Parathyroid adenoma (tissue), 2 donors: ENCODE data around the gene SLC17A9.

Experiments
- H2AFZ ChIP-seq: fragments of 300-600 bp; sonication (generic); one replicate; pipeline ENCODE4 v1.7.0; 2017; ENCODE audit warnings: antibody characterized with exemption, mild to moderate bottlenecking
- H3K27ac ChIP-seq: fragments of 300-600 bp; sonication (generic); one replicate; pipeline ENCODE4 v1.7.0; 2017
- H3K27me3 ChIP-seq: fragments of 300-600 bp; sonication (generic); one replicate; pipeline ENCODE4 v1.7.0; 2017; ENCODE audit warnings: low read length; ENCODE audit not compliant: control insufficient read depth, insufficient read depth
- H3K36me3 ChIP-seq: fragments of 300-600 bp; sonication (generic); one replicate; pipeline ENCODE4 v1.7.0; 2017; ENCODE audit warnings: low read length; ENCODE audit not compliant: control insufficient read depth, insufficient read depth
- H3K4me1 ChIP-seq: fragments of 300-600 bp; sonication (generic); one replicate; pipeline ENCODE4 v1.7.0; 2017; ENCODE audit warnings: control low read depth
- H3K4me2 ChIP-seq: fragments of 300-600 bp; sonication (generic); one replicate; pipeline ENCODE4 v1.7.0; 2017; ENCODE audit warnings: low read length
- H3K4me3 ChIP-seq: fragments of 300-600 bp; sonication (generic); one replicate; pipeline ENCODE4 v1.7.0; 2017; ENCODE audit warnings: low read depth, low read length
- H3K79me2 ChIP-seq: fragments of 300-600 bp; sonication (generic); one replicate; pipeline ENCODE4 v1.7.0; 2017; ENCODE audit warnings: control low read depth
- H3K9ac ChIP-seq: fragments of 300-600 bp; sonication (generic); one replicate; pipeline ENCODE4 v1.7.0; 2017; ENCODE audit warnings: mild to moderate bottlenecking
- H3K9me3 ChIP-seq: fragments of 300-600 bp; sonication (generic); one replicate; pipeline ENCODE4 v1.7.0; 2017; ENCODE audit warnings: low read length; ENCODE audit not compliant: control insufficient read depth
- TF ChIP-seq, protein P1 (sequence below): fragments of 300-600 bp; sonication (generic); IDR thresholded peaks from one replicate; pipeline ENCODE4 v1.7.0; 2017; ENCODE audit warnings: antibody characterized with exemption, mild to moderate bottlenecking
- donor health status: primary hyperparathyroidism.

The SLC17A9 gene

DNA sequence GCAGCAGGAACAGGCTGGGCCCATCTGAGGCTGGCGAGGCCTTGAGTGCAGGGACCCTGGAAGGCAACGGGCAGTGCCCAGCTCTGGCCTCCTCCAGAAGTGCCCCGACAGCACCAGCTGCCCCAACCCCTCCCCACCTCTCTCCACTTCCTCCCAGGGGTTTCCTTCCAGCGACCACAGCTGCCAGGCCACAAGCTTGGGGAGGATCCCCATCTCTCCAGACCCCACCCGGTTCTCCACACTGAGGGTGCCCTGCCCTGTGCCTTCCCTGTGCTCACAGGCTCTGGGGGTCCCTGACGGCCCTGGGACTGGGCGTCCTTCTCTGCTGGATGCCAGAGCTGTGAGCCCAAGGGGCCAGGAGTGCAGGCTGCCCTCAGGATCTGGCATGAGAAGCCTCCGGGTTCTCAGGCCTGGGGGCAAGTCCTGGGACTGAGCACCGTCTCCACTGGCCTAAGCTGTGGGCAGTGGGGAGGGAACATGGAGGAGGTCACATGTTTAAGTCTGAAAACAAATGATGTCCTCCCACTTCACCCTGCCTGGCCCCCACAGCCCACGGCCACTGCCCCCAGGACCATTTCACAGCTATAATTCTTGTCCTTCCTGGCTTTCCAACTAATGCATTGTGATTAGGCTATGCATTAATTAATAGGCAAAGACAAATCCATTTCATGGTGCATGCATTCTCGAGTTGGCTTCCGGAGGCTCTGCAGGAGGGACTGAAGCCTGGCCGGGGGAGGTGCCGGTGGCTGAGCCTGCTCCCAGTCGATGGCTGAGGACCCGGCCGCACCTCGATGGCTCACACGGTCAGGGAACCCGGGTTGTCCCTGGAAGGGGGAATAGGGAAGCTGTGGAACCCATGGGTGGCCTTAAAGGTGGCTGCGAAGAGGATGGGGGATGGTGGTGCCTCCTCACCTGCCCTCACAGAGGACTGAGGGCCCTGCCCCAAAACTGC, 29.9 kb downstream of the SLC17A9 start:
- H3K27me3 ChIP-seq, result peaks cover 4% of the 10 kb centered on the region
- no peaks in the 10 kb centered on the region for H3K79me2 ChIP-seq
- no peak overlapping the region for H3K4me2 ChIP-seq
- no peaks in the 10 kb centered on the region for H3K9me3 ChIP-seq
- H3K27ac ChIP-seq, result no peak overlapping the region
- TF ChIP-seq, protein P1, sequence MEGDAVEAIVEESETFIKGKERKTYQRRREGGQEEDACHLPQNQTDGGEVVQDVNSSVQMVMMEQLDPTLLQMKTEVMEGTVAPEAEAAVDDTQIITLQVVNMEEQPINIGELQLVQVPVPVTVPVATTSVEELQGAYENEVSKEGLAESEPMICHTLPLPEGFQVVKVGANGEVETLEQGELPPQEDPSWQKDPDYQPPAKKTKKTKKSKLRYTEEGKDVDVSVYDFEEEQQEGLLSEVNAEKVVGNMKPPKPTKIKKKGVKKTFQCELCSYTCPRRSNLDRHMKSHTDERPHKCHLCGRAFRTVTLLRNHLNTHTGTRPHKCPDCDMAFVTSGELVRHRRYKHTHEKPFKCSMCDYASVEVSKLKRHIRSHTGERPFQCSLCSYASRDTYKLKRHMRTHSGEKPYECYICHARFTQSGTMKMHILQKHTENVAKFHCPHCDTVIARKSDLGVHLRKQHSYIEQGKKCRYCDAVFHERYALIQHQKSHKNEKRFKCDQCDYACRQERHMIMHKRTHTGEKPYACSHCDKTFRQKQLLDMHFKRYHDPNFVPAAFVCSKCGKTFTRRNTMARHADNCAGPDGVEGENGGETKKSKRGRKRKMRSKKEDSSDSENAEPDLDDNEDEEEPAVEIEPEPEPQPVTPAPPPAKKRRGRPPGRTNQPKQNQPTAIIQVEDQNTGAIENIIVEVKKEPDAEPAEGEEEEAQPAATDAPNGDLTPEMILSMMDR, result no peak
- no peak overlapping the region for H2AFZ ChIP-seq
- H3K4me3 ChIP-seq, result no peak overlapping the region
- no peak overlapping the region for H3K9ac ChIP-seq
- no peaks in the 10 kb centered on the region for H3K36me3 ChIP-seq
- no peaks in the 10 kb centered on the region for H3K4me1 ChIP-seq

DNA sequence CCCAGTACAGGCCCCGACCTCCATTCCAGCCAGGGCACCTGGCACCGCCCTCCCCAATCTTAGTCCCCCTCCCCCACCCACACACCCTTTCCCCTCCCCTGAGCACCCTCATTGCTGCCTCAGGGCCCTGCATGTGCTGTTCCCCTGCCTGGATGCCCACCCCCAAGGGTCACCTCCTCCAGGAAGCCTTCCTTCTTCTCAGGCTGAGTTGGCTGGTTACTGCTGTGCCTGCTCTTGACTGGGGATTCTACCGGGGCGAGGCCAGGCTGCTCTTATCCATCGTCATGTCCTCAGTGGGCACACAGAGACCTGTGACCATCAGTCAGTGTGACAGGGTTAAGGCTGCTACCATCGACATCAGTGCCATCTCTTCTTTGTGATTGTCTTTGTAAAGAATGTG, 30.7 kb downstream of the SLC17A9 start:
- Histone ChIP-seq H3K27ac (no peak overlapping the region), H3K4me3 (no peak overlapping the region), H2AFZ (no peak overlapping the region), H3K36me3 (no peaks in the 10 kb centered on the region), H3K79me2 (no peaks in the 10 kb centered on the region), H3K4me1 (no peaks in the 10 kb centered on the region), H3K4me2 (no peak overlapping the region), H3K9ac (no peak overlapping the region), H3K9me3 (no peaks in the 10 kb centered on the region), H3K27me3 (no peaks in the 10 kb centered on the region)
- TF ChIP-seq, protein P1, result no peak

DNA sequence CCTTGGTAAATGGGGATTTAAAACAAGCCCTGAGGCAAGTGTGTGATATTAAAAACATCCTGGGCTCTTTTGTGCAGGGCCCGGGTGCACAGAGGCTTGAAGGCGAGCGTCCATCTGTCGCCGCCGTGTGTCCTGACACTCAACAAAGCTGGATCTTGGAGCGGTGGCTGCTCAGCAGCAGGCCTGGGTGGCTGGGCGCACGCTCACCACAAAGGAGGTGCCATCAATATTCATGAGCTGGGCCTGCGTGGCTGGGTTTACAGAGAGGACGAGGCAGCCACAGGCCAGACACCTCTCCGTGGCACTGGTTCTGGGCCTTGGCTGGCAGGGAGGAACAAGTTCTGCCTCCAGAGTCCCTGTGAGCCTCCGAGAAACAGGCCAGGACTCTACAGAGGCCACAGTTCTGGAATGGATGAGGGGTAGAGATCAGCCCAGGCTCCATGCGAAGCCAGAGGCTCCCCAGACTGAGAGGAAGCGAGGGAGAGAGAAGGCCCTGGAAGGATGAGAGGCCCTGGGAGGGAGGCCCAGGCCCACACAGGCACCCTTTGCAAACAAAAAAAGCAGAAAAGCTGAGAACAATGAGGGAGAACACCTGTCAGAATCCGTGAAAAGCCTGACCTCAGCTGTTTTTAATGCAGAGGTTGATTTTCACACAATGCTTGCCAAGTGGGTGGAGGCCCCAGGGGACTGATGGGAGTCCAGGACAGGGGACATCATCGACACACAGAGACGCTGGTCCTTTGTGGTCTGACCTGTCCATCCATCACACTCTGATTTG, 32.3 kb downstream of the SLC17A9 start:
- Histone ChIP-seq H3K79me2 (no peaks in the 10 kb centered on the region), H3K9ac (no peak overlapping the region), H3K4me1 (no peaks in the 10 kb centered on the region), H3K4me3 (no peak overlapping the region), H3K4me2 (no peak overlapping the region), H3K36me3 (no peaks in the 10 kb centered on the region), H3K27ac (no peak overlapping the region), H3K9me3 (no peaks in the 10 kb centered on the region), H2AFZ (no peak overlapping the region), H3K27me3 (no peaks in the 10 kb centered on the region)
- TF ChIP-seq, protein P1, result no peak

DNA sequence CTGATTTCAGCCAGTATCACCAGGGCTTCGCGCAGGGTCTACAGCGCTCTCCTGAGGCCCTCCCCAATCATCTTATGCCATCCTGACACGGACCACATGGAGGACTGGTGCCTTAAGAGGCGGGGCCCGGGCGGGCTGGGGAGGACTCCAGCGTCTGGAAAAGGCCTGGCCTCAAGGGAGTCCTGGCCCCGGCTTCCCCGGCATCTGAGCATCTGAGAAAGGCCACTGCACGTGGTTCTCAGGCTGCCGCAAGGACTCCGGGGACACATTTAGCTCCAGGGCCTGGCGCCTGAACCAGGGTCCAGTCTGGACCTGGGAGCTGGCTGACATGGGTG, 32.9 kb downstream of the SLC17A9 start:
- H3K27me3 ChIP-seq, result no peaks in the 10 kb centered on the region
- H3K4me1 ChIP-seq, result no peaks in the 10 kb centered on the region
- TF ChIP-seq, protein P1, result no peak

More for the DNA sequence above, 32.9 kb downstream of the SLC17A9 start:
- Histone ChIP-seq H3K4me3 (no peak overlapping the region), H3K79me2 (no peaks in the 10 kb centered on the region), H3K9me3 (no peaks in the 10 kb centered on the region), H3K36me3 (no peaks in the 10 kb centered on the region), H2AFZ (no peak overlapping the region), H3K27ac (no peak overlapping the region), H3K9ac (no peak overlapping the region), H3K4me2 (no peak overlapping the region)
